Measurements from ENCODE around the gene PRR29. TPM values are rescaled to one million over a fixed set of nuclear protein-coding genes. Genes with fewer than 3 reads are reported as not detected.

The PRR29 gene
- total RNA-seq, 1 experiment from 2014 or later = 0.77 TPM

DNA sequence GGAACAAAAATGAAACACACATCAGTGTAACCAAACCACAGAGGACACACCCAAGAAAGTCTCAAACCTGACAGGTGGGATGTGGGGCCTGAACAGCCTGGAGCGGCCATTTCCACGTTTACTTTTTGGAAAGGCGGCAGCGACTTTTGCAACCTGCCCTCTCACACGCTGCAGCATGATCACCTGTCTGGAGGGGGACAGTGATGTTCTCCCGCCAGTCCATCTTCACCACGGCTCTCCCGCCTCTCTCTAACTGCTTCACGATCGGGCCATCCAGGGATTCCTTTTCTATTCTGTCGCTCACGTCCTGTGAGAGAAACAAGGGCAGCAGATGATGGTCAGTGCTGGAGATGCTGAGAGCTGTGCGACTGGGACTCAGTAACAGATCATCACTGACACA is 47.0 kb downstream of the PRR29 start:
- no peaks in the 10 kb centered on the region for H3K27me3 ChIP-seq (ENCODE audit: low read length)
- ChIA-PET POLR2A (ENCODE audit: unreplicated experiment) (no interaction called here), CTCF (no interaction called here)
- H3K36me3 ChIP-seq (ENCODE audit: low read depth, low read length) = peaks cover 10% of the 10 kb centered on the region; the same call in 1 of the 2 replicates
- ATAC-seq (no peak), DNase-seq (no peak)
- no TSS peak for BruUV-seq (replicated peaks)
- intact Hi-C loops (cut with micrococcal nuclease) = no loop called here
- H3F3A ChIP-seq (ENCODE audit: low read length, unreplicated experiment) = no peaks in the 10 kb centered on the region
- no peaks in the 10 kb centered on the region for H3K4me1 ChIP-seq (ENCODE audit: insufficient read depth, low read length)
- TF ChIP-seq EZH2 (IDR thresholded peaks at IDR 0.05; ENCODE audit: low read length, unreplicated experiment) = no peak
- TF ChIP-seq EZH2phosphoT487 (IDR thresholded peaks at IDR 0.05; ENCODE audit: borderline replicate concordance, low read length) = no peak
- TF ChIP-seq, protein P1, sequence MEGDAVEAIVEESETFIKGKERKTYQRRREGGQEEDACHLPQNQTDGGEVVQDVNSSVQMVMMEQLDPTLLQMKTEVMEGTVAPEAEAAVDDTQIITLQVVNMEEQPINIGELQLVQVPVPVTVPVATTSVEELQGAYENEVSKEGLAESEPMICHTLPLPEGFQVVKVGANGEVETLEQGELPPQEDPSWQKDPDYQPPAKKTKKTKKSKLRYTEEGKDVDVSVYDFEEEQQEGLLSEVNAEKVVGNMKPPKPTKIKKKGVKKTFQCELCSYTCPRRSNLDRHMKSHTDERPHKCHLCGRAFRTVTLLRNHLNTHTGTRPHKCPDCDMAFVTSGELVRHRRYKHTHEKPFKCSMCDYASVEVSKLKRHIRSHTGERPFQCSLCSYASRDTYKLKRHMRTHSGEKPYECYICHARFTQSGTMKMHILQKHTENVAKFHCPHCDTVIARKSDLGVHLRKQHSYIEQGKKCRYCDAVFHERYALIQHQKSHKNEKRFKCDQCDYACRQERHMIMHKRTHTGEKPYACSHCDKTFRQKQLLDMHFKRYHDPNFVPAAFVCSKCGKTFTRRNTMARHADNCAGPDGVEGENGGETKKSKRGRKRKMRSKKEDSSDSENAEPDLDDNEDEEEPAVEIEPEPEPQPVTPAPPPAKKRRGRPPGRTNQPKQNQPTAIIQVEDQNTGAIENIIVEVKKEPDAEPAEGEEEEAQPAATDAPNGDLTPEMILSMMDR (conservative IDR thresholded peaks at IDR 0.05; ENCODE audit: low read depth, low read length) = no peak
- H3K9me3 ChIP-seq (ENCODE audit: low read length) = no peaks in the 10 kb centered on the region
- no peak overlapping the region for H3K9ac ChIP-seq (ENCODE audit: low read length)
- no peaks in the 10 kb centered on the region for H4K20me1 ChIP-seq (ENCODE audit: low read length)
- no peaks in the 10 kb centered on the region for H3K79me2 ChIP-seq (ENCODE audit: low read length)
- H3K4me2 ChIP-seq (ENCODE audit: low read length) = no peak overlapping the region
- H3K4me3 ChIP-seq (ENCODE audit: low read length) = no peak overlapping the region
- no peak overlapping the region for H2AFZ ChIP-seq (ENCODE audit: low read length)
- H3K27ac ChIP-seq (ENCODE audit: low read length) = no peak overlapping the region
- no peaks in the 10 kb centered on the region for H3K9me2 ChIP-seq (replicated peaks; ENCODE audit: low read length)

DNA sequence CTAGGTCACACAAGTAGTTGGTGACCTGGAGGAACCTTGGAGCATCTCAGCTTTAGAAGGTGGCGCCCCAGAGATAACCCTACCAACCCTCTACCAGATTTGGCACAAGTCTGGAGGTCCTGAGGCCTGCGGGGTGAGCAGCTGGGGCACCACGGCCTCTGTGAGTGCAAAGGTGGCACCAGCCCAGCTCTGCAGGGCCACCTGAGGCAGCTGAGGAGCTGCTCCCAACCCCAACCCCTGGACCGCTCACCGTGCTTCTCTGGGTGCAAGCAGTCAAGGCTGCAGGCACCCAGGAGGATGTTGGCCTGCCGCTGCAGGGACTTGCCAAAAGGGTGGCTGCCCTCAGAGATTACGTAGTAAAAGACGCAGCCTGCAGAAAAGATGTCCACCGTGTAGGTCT is 50.7 kb downstream of the PRR29 start:
- Histone ChIP-seq H3K27me3 (ENCODE audit: low read length) (no peaks in the 10 kb centered on the region), H3K4me2 (ENCODE audit: low read length) (no peak overlapping the region), H3K9me3 (ENCODE audit: low read length) (no peaks in the 10 kb centered on the region), H3K9ac (ENCODE audit: low read length) (no peak overlapping the region), H3K27ac (ENCODE audit: low read length) (no peak overlapping the region), H4K20me1 (ENCODE audit: low read length) (no peaks in the 10 kb centered on the region), H3F3A (ENCODE audit: low read length, unreplicated experiment) (no peaks in the 10 kb centered on the region), H3K4me1 (ENCODE audit: insufficient read depth, low read length) (no peaks in the 10 kb centered on the region), H2AFZ (ENCODE audit: low read length) (no peak overlapping the region), H3K36me3 (ENCODE audit: low read depth, low read length) (peaks cover 12% of the 10 kb centered on the region; the same call in 1 of the 2 replicates), H3K9me2 (replicated peaks; ENCODE audit: low read length) (no peaks in the 10 kb centered on the region), H3K4me3 (ENCODE audit: low read length) (no peak overlapping the region), H3K79me2 (ENCODE audit: low read length) (no peaks in the 10 kb centered on the region)
- ChIA-PET CTCF (no interaction called here), POLR2A (ENCODE audit: unreplicated experiment) (no interaction called here)
- TF ChIP-seq EZH2phosphoT487 (IDR thresholded peaks at IDR 0.05; ENCODE audit: borderline replicate concordance, low read length) (no peak), EZH2 (IDR thresholded peaks at IDR 0.05; ENCODE audit: low read length, unreplicated experiment) (no peak)
- TF ChIP-seq, protein P1 (conservative IDR thresholded peaks at IDR 0.05; ENCODE audit: low read depth, low read length) = no peak
- no peak for ATAC-seq
- BruUV-seq (replicated peaks) = no TSS peak
- intact Hi-C loops (cut with micrococcal nuclease) = no loop called here
- no peak for DNase-seq

DNA sequence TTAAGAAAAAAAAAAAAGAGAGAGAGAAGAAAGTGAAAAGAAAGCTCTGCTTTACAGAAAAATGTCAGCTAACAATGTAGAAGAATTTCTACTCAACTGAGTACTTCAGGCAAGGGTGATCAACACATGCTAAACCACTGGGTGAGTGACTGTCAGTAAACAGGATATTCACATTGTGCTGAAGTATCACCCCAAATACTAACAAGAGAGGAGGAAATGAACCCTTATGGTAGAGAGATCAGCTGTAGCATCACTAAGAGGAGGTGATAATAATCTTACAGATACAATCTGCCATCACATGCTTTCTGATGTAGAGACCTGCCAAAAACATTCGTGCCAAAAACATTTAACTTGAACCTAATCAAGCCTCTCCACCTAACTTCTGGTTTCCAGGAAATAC is 53.0 kb downstream of the PRR29 start:
- no TSS peak for BruUV-seq (replicated peaks)

More for the DNA sequence above, 53.0 kb downstream of the PRR29 start:
- no peaks in the 10 kb centered on the region for H3K4me1 ChIP-seq (ENCODE audit: insufficient read depth, low read length)
- intact Hi-C loops (cut with micrococcal nuclease) = no loop called here
- no peak for DNase-seq
- no peak overlapping the region for H2AFZ ChIP-seq (ENCODE audit: low read length)
- no peak overlapping the region for H3K4me2 ChIP-seq (ENCODE audit: low read length)
- H3K36me3 ChIP-seq (ENCODE audit: low read depth, low read length) = peaks cover 8% of the 10 kb centered on the region; the same call in 1 of the 2 replicates
- no peaks in the 10 kb centered on the region for H3K9me3 ChIP-seq (ENCODE audit: low read length)
- H3K9me2 ChIP-seq (replicated peaks; ENCODE audit: low read length) = no peaks in the 10 kb centered on the region
- H3K9ac ChIP-seq (ENCODE audit: low read length) = no peak overlapping the region
- no peak overlapping the region for H3K27ac ChIP-seq (ENCODE audit: low read length)
- POLR2A ChIA-PET (ENCODE audit: unreplicated experiment) = no interaction called here
- CTCF ChIA-PET = no interaction called here
- no peak for ATAC-seq
- H4K20me1 ChIP-seq (ENCODE audit: low read length) = no peaks in the 10 kb centered on the region
- H3K79me2 ChIP-seq (ENCODE audit: low read length) = no peaks in the 10 kb centered on the region
- H3K4me3 ChIP-seq (ENCODE audit: low read length) = no peak overlapping the region
- no peak for TF ChIP-seq EZH2 (IDR thresholded peaks at IDR 0.05; ENCODE audit: low read length, unreplicated experiment)
- no peak for TF ChIP-seq EZH2phosphoT487 (IDR thresholded peaks at IDR 0.05; ENCODE audit: borderline replicate concordance, low read length)
- TF ChIP-seq, protein P1 (conservative IDR thresholded peaks at IDR 0.05; ENCODE audit: low read depth, low read length) = no peak
- no peaks in the 10 kb centered on the region for H3K27me3 ChIP-seq (ENCODE audit: low read length)
- H3F3A ChIP-seq (ENCODE audit: low read length, unreplicated experiment) = no peaks in the 10 kb centered on the region

All from PC-3 (cell line).